ENCODE data around the gene CACNG4.

The CACNG4 gene

GRCh38 chr17:67015001-67015400 is 50.5 kb downstream of the CACNG4 start:
- TF ChIP-seq CTCF (IDR thresholded peaks at IDR 0.05; ENCODE audit: borderline replicate concordance, insufficient read depth, low read depth, low read length) = no peak

GRCh38 chr17:67016039-67016762 is 51.7 kb downstream of the CACNG4 start:
- no peak overlapping the region for H3K4me3 ChIP-seq (ENCODE audit: low read depth, low read length)
- no peak for TF ChIP-seq CTCF (IDR thresholded peaks at IDR 0.05; ENCODE audit: borderline replicate concordance, insufficient read depth, low read depth, low read length)

More at GRCh38 chr17:67015001-67015400, 50.5 kb downstream of the CACNG4 start:
- no peak overlapping the region for H3K4me3 ChIP-seq (ENCODE audit: low read depth, low read length)

- no peak overlapping the region for H3K4me3 ChIP-seq (ENCODE audit: low read depth, low read length)
- no peak for TF ChIP-seq CTCF (IDR thresholded peaks at IDR 0.05; ENCODE audit: borderline replicate concordance, insufficient read depth, low read depth, low read length)
Observed at GRCh38 chr17:67017910-67018309, 53.4 kb downstream of the CACNG4 start.

GRCh38 chr17:67018471-67019434 is 54.2 kb downstream of the CACNG4 start:
- no peak overlapping the region for H3K4me3 ChIP-seq (ENCODE audit: low read depth, low read length)
- no peak for TF ChIP-seq CTCF (IDR thresholded peaks at IDR 0.05; ENCODE audit: borderline replicate concordance, insufficient read depth, low read depth, low read length)

GRCh38 chr17:67019809-67020208 is 55.3 kb downstream of the CACNG4 start:
- no peak for TF ChIP-seq CTCF (IDR thresholded peaks at IDR 0.05; ENCODE audit: borderline replicate concordance, insufficient read depth, low read depth, low read length)

GRCh38 chr17:67020293-67020766 is 55.8 kb downstream of the CACNG4 start:
- no peak for TF ChIP-seq CTCF (IDR thresholded peaks at IDR 0.05; ENCODE audit: borderline replicate concordance, insufficient read depth, low read depth, low read length)

More at GRCh38 chr17:67019809-67020208, 55.3 kb downstream of the CACNG4 start:
- no peak overlapping the region for H3K4me3 ChIP-seq (ENCODE audit: low read depth, low read length)

More at GRCh38 chr17:67020293-67020766, 55.8 kb downstream of the CACNG4 start:
- no peak overlapping the region for H3K4me3 ChIP-seq (ENCODE audit: low read depth, low read length)
